Prostate gland (tissue), 2 donors: ENCODE data around the gene METTL25B. TPM values are rescaled to one million over a fixed set of nuclear protein-coding genes. Genes with fewer than 3 reads are reported as not detected.

Experiments
- DNase-seq: peaks from one replicate; pipeline ENCODE4 v3.0.0-alpha.2; 2019; ENCODE audit warnings: low spot score
- H3K27ac ChIP-seq, 2 donors: fragments of 200-600 bp; sonication (generic); 2 replicates each; pipeline ENCODE4 v1.5.1; 2017 to 2019
- H3K27me3 ChIP-seq: fragments of 200-600 bp; sonication (generic); replicated peaks from 2 replicates; pipeline ENCODE4 v1.5.1; 2019; ENCODE audit not compliant: insufficient read depth
- H3K36me3 ChIP-seq, 2 donors: fragments of 200-600 bp; sonication (generic); 1 replicate in 1 of 2; 2 replicates in 1 of 2; pipeline versions ENCODE4 v1.5.1 to v1.8.1; 2017 to 2019
- H3K4me1 ChIP-seq: fragments of 200-600 bp; sonication (generic); replicated peaks from 2 replicates; pipeline ENCODE4 v1.5.1; 2019
- H3K4me3 ChIP-seq, 2 donors: fragments of 200-600 bp; sonication (generic); 2 replicates each; pipeline ENCODE4 v1.5.1; 2017 to 2019
- H3K9me3 ChIP-seq: fragments of 200-600 bp; sonication (generic); 2 replicates; pipeline ENCODE4 v1.5.1; 2017
- CTCF ChIP-seq, 4 experiments: fragments of 200-600 bp in 2 of 4; fragments of 450-650 bp in 2 of 4; sonication (generic) in 2 of 4; IDR thresholded peaks; 1 replicate in 3 of 4; 2 replicates in 1 of 4; pipeline ENCODE4 v1.5.1; 2016 to 2019; ENCODE audit warnings: antibody characterized with exemption in 4 of 4, mild to moderate bottlenecking in 2 of 4, moderate library complexity in 2 of 4
- POLR2A ChIP-seq: fragments of 450-650 bp; IDR thresholded peaks from one replicate; pipeline ENCODE4 v1.6.1; 2016; ENCODE audit warnings: antibody characterized with exemption, mild to moderate bottlenecking
- POLR2AphosphoS5 ChIP-seq: sonication (generic); formaldehyde crosslinking; IDR thresholded peaks from one replicate; pipeline ENCODE4 v1.6.1; 2017; ENCODE audit warnings: antibody characterized with exemption
- WGBS: methylation state at CpG from one replicate; pipeline ENCODE4 v1.1.5; 2018; 5-methylcytosine and 5-hydroxymethylcytosine counted together
- intact Hi-C: fragments of 100-400 bp; cut with DNase I; formaldehyde crosslinking; loops from one replicate; pipeline ENCODE4 v1.14.2; 2022
- total RNA-seq, 2 donors: library from RNA; depleted of rRNA; stranded (reverse); fragments of >200 nt; gene quantifications; one replicate each; pipeline ENCODE4 v1.1.0, GENCODE V29; 2016

Gene METTL25B
- total RNA-seq, 2 donors from 2014 or later = 62.0 to 69.5 TPM

- no peak overlapping the region for H3K4me3 ChIP-seq
- intact Hi-C loops = loop anchor here (10.0 kb wide), 1 partner anchor 174 kb away; the partner anchor contains the start of gene NTRK1
- H3K27me3 ChIP-seq = peaks cover 4% of the 10 kb centered on the region
- TF ChIP-seq POLR2A = no peak
- no peak for TF ChIP-seq POLR2AphosphoS5
- TF ChIP-seq CTCF (IDR thresholded peaks at IDR 0.05) = no peak
- peaks cover 8% of the 10 kb centered on the region for H3K4me1 ChIP-seq
- H3K36me3 ChIP-seq = no peaks in the 10 kb centered on the region
- no peak overlapping the region for H3K27ac ChIP-seq
- WGBS = 46% methylated on average over 10 of the region's 10 CpGs
- H3K9me3 ChIP-seq = no peaks in the 10 kb centered on the region
- no peak for DNase-seq
Measured at GRCh38 chr1:156691191-156691590, 37.1 kb upstream of the METTL25B start.

DNA sequence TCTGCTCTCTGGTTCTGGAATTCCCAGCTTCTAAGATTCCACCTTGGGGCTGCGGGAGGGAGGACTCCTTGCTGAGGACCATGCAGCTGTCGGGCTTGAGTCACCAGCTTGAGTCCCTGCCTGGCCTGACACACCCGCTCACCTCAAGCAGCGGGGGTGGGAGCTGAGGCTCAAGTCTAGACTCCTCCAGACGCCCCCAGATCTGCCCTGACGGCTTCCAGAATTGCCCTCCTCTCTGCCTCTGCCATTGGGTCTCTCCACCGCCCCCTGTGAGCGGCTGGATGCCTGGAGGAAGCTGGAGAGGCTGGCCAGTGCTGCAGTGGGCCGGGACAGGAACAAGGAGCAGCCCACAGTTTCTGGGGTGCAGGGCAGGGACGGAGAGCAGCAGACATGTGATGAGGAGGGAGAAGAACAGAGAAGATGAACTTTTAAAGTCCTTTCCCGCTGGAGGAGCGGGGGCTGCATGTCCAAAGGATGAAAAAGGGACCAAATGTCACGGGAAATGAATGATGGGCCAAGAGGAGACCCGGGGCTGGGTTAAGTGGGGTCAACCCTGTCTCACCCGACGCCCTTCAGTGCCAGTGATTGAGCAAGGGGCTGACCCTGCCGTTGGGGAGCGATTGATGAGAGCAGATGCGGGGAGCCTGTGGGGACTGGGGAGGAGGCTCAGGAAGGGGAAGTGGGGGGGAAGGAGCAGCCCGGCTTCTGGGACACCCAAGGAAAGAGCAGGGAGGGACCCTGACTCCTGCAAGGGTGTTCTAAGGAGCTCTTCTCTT lies 36.4 kb upstream of the METTL25B start:
- intact Hi-C loops = loop anchor here (10.0 kb wide), 1 partner anchor 173 kb away; the partner anchor contains the start of gene NTRK1

GRCh38 chr1:156692441-156692924 lies 35.8 kb upstream of the METTL25B start:
- DNase-seq = no peak
- H3K4me1 ChIP-seq = peaks cover 8% of the 10 kb centered on the region
- peak overlapping the region; percentile 24 to 54 for H3K27ac ChIP-seq

More for the DNA sequence above, 36.4 kb upstream of the METTL25B start:
- Histone ChIP-seq H3K36me3 (no peaks in the 10 kb centered on the region), H3K4me3 (no peak overlapping the region), H3K4me1 (peaks cover 8% of the 10 kb centered on the region), H3K27ac (no peak overlapping the region), H3K9me3 (no peaks in the 10 kb centered on the region), H3K27me3 (peaks cover 4% of the 10 kb centered on the region)
- DNase-seq = no peak
- TF ChIP-seq CTCF (IDR thresholded peaks at IDR 0.05) (peak in 1 of 4 experiments; percentile 21), POLR2AphosphoS5 (no peak)
- 30% methylated on average over 20 of the region's 20 CpGs for WGBS

DNA sequence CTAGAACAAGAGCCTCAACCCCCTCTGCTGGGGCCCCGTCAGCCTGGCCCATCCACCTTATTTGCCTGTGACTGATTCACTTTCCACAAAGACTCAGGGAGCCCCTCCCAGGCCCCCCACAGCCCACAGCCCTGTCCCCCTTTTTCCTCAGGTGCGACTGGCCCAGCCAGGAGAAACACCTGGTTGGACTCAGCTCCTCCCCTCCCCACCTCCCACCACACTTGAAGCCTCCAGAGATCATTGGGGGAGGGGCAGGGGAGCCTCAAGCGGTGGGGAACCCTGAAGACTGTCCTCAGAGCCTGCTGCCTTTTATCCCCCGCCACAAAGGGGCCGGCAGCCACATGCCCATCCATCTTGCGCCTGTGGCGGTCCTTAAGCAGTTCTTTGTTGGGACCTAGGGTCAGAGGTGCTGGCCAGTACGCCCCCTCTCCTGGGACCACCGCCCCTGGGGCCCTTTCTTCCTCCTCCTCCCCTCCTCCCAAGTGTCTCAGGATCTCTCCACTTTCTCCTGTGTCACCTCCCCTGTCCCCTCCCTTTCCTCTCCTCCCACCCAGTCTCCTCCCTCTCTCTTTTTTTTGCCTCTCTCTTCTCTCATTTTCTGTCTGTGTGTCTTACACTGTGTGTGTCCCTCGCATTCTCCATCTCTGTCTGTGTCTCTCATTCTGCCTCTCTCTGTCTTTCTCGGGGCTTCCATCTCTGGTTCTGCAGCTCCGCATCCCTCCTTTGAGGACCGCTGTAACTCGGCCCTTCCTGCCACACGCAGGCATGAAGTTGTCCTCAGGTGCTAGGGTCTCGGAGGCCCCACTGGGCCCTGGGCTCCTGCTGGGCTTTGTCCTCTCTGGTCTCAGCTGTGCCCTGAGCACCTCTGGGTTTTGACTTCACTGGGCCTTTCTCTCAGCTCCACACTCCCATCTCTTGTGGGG lies 35.1 kb upstream of the METTL25B start:
- H3K4me1 ChIP-seq = peaks cover 8% of the 10 kb centered on the region

More at GRCh38 chr1:156692441-156692924, 35.8 kb upstream of the METTL25B start:
- TF ChIP-seq CTCF (IDR thresholded peaks at IDR 0.05) (no peak), POLR2A (no peak), POLR2AphosphoS5 (no peak)
- peaks cover 4% of the 10 kb centered on the region for H3K27me3 ChIP-seq
- no peaks in the 10 kb centered on the region for H3K9me3 ChIP-seq
- no peak overlapping the region for H3K4me3 ChIP-seq
- intact Hi-C loops = loop anchor here (10.0 kb wide), 1 partner anchor 172 kb away; the partner anchor contains the start of gene NTRK1
- H3K36me3 ChIP-seq = no peaks in the 10 kb centered on the region
- 13% methylated on average over 13 of the region's 13 CpGs for WGBS

More for the DNA sequence above, 35.1 kb upstream of the METTL25B start:
- intact Hi-C loops = loop anchor here (10.0 kb wide), 1 partner anchor 172 kb away; the partner anchor contains the start of gene NTRK1
- TF ChIP-seq CTCF (IDR thresholded peaks at IDR 0.05) (no peak), POLR2AphosphoS5 (no peak), POLR2A (peak; percentile 38)
- WGBS = 25% methylated on average over 15 of the region's 16 CpGs
- no peaks in the 10 kb centered on the region for H3K36me3 ChIP-seq
- H3K9me3 ChIP-seq = no peaks in the 10 kb centered on the region
- peak; percentile 39 for DNase-seq
- peak overlapping the region; percentile 24 to 54 for H3K27ac ChIP-seq
- no peak overlapping the region for H3K4me3 ChIP-seq
- peaks cover 4% of the 10 kb centered on the region for H3K27me3 ChIP-seq
